Hematopoietic multipotent progenitor cell treated with erythropoietin and hydrocortisone succinate and interleukin-3 and kit ligand, for 6 days (in vitro differentiated cells): Measurements from ENCODE around the gene PKN1.

Experiments used
- DNase-seq: peaks from one replicate; pipeline ENCODE4 v3.0.0-alpha.2; 2015

Gene PKN1

GRCh38 chr19:14516746-14517438 is 83.8 kb downstream of the PKN1 start:
- peak; percentile 43 for DNase-seq

DNA sequence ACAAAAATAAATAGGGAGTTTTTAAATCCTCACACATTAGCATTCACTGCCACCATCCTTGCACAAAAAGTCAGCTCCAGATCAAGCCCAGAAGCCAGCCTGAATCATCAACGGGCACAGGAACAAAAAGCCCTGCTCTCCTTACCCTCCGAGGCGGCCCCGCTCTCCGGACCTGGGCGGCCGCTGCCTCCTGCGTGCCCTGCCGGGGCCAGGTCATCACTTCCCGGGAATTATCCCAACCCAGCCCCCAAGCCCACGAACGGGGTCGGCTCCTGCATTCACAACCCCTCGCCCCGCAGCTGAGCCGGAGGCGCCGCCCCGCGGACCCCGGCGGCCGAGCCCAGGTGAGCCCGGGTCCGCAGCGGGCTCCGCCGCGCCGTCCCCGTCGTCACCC is 84.3 kb downstream of the PKN1 start:
- DNase-seq = no peak

- DNase-seq = peak; percentile 86
These were observed 84.9 kb downstream of the PKN1 start, which contains the start of gene DNAJB1 for GRCh38 chr19:14517840-14518505. DNAJB1 (minus strand) TSS chr19:14518397; CDS start chr19:14518349, 48 bp downstream.

- no peak for DNase-seq
These were observed 86.2 kb downstream of the PKN1 start for GRCh38 chr19:14519245-14519859.

DNA sequence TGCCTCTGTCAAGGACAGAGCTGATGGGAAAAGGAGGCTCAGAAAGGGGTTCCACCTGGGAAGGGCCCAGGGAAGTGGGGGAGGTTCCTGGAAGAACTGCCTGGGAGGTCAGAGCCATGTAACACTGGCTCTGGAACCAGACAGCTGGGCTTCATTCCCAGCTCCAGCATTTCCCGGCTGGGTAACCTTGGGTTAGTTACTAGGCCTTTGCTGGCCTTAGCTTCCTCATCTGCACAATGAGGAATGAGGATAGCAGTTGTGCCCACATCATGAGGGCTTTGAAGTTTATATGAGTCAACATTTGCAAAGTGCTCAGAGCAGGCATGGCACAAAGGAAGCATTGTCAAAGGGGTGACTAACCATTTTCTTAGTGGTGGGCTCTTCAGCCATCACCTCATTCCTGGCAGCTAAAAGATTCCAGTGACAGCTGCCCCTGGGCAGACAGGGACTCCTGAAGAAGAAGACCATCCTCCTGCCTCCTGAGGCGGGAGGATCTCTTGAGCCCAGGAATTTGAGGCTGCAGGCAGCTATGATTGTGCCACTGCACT is 86.8 kb downstream of the PKN1 start:
- DNase-seq = no peak

DNA sequence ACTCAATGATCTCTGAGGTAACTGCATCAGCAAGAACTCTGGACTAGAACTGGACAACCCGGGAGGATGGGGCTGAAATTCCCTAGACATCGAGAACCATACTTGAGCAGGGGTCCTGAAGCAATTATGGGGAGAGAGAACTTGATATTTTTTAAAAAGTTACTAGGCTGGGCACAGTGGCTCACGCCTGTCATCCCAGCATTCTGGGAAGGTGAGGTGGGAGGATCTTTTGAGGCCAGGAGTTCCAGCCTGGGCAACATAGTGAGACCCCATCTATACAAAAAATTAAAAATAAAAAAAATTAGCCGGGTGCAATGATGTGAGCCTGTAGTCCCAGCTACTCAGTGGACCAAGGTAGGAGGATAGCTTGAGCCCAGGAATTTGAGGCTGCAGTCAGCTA is 87.4 kb downstream of the PKN1 start:
- DNase-seq = no peak
